Lower leg skin (tissue), 3 donors: ENCODE results near the gene NUDT3.

Experiments
- CTCF ChIP-seq, 3 donors: fragments of 450-650 bp; IDR thresholded peaks; one replicate each; pipeline ENCODE4 v1.5.1; 2016; ENCODE audit warnings: antibody characterized with exemption in 3 of 3, mild to moderate bottlenecking in 3 of 3, moderate library complexity in 2 of 3
- POLR2A ChIP-seq, 2 donors: fragments of 450-650 bp; IDR thresholded peaks; one replicate each; pipeline ENCODE4 v1.6.1; 2016 to 2017; ENCODE audit warnings: antibody characterized with exemption in 2 of 2, mild to moderate bottlenecking in 1 of 2, moderate library complexity in 1 of 2

GRCh38 chr6:34273242-34273805 is 119.1 kb downstream of the NUDT3 start:
- TF ChIP-seq CTCF (IDR thresholded peaks at IDR 0.05) (no peak), POLR2A (IDR thresholded peaks at IDR 0.05) (no peak)
